Sigmoid colon (tissue), 7 donors: ENCODE results near the gene UBTD2. TPM values are rescaled to one million over a fixed set of nuclear protein-coding genes. Genes with fewer than 3 reads are reported as not detected.

Experiments used
- DNase-seq: peaks from one replicate; pipeline ENCODE4 v3.0.0-alpha.2; 2019
- H3K27ac ChIP-seq, 4 donors: fragments of 200-600 bp; sonication (generic); one replicate each; pipeline ENCODE4 v1.5.1; 2016 to 2019; ENCODE audit warnings: mild to moderate bottlenecking in 1 of 4
- H3K27me3 ChIP-seq, 3 donors: fragments of 200-600 bp; sonication (generic); one replicate each; pipeline ENCODE4 v1.5.1; 2019; ENCODE audit warnings: mild to moderate bottlenecking in 1 of 3
- H3K36me3 ChIP-seq, 4 donors: fragments of 200-600 bp; sonication (generic); one replicate each; pipeline ENCODE4 v1.5.1; 2016 to 2019
- H3K4me1 ChIP-seq, 4 donors: fragments of 200-600 bp; sonication (generic); one replicate each; pipeline ENCODE4 v1.5.1; 2017 to 2019
- H3K4me3 ChIP-seq, 4 donors: fragments of 200-600 bp; sonication (generic); one replicate each; pipeline ENCODE4 v1.5.1; 2017 to 2019; ENCODE audit warnings: mild to moderate bottlenecking in 2 of 4, moderate library complexity in 1 of 4
- H3K9me3 ChIP-seq, 4 donors: fragments of 200-600 bp in 3 of 4; sonication (generic) in 3 of 4; one replicate each; pipeline versions ENCODE4 v1.5.1 to v1.6.1; 2013 to 2019
- EP300 ChIP-seq, 4 donors: sonication (generic); formaldehyde crosslinking; IDR thresholded peaks; one replicate each; pipeline ENCODE4 v1.6.1; 2017; ENCODE audit warnings: antibody characterized with exemption in 4 of 4
- POLR2A ChIP-seq, 2 donors: fragments of 450-650 bp; IDR thresholded peaks; one replicate each; pipeline ENCODE4 v1.6.1; 2016; ENCODE audit warnings: antibody characterized with exemption in 2 of 2, mild to moderate bottlenecking in 2 of 2, moderate library complexity in 2 of 2
- POLR2AphosphoS5 ChIP-seq, 4 donors: sonication (generic); formaldehyde crosslinking; IDR thresholded peaks; one replicate each; pipeline ENCODE4 v1.6.1; 2017; ENCODE audit warnings: antibody characterized with exemption in 4 of 4
- WGBS, 2 donors: extraction: QIAGEN DNeasy Blood & Tissue Kit; methylation state at CpG; one replicate each; pipeline ENCODE4 v1.1.7; 2013; 5-methylcytosine and 5-hydroxymethylcytosine counted together
- intact Hi-C: fragments of 100-400 bp; cut with DNase I; formaldehyde crosslinking; loops from one replicate; pipeline ENCODE4 v1.15.1; 2023
- polyA plus RNA-seq, 3 donors: library from polyadenylated mRNA; stranded (reverse); fragments of 200-250 nt; gene quantifications; one replicate each; pipeline ENCODE4 v1.2.3, GENCODE V29; 2013
- total RNA-seq, 4 donors: library from RNA; depleted of rRNA; stranded (reverse); fragments of >200 nt; gene quantifications; one replicate each; pipeline ENCODE4 v1.1.0, GENCODE V29; 2016
- TF ChIP-seq, protein P1 (sequence below), 4 experiments: fragments of 450-650 bp in 3 of 4; fragments of 200-600 bp in 1 of 4; IDR thresholded peaks; one replicate each; pipeline ENCODE4 v1.5.1; 2016 to 2019; ENCODE audit warnings: antibody characterized with exemption in 4 of 4, mild to moderate bottlenecking in 3 of 4, moderate library complexity in 2 of 4
- donor health status: healthy with polysubstance abuse.
- donor health status: Bipolar disorder and iron deficiency.
- donor health status: healthy.

UBTD2 gene
- total and polyA plus RNA-seq, 7 donors = 12.1 to 22.1 (median 19.9) TPM

DNA sequence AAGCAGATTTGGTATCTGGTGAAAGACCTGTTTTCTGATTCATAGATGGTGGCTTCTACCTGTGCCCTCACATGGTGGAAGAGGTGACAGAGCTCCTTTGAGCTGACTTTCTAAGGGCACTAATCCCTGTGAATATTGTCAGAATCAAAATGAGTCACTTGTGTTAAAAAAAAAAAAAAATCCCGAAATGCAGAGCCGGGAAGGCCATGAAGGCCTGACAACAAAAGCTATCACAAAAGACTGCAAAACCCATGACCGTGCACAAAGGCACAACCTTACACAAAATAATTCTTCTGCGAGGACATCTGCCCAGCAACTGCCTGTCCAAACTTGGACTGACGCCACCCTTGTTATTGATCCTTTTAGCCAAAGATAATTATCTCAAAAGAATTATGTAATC, 19.6 kb upstream of the UBTD2 start:
- H3K9me3 ChIP-seq = peaks cover 0 to 1% (median 0%) of the 10 kb centered on the region in 4 donors
- H3K27ac ChIP-seq = no peak overlapping the region
- H3K4me3 ChIP-seq = no peak overlapping the region
- no peaks in the 10 kb centered on the region for H3K4me1 ChIP-seq
- WGBS, 2 donors = 81 to 85% methylated on average over 5 of the region's 5 CpGs
- DNase-seq = no peak
- H3K36me3 ChIP-seq = no peaks in the 10 kb centered on the region
- TF ChIP-seq POLR2AphosphoS5 (IDR thresholded peaks at IDR 0.05) (no peak), POLR2A (IDR thresholded peaks at IDR 0.05) (no peak), EP300 (IDR thresholded peaks at IDR 0.05) (no peak)
- TF ChIP-seq, protein P1, sequence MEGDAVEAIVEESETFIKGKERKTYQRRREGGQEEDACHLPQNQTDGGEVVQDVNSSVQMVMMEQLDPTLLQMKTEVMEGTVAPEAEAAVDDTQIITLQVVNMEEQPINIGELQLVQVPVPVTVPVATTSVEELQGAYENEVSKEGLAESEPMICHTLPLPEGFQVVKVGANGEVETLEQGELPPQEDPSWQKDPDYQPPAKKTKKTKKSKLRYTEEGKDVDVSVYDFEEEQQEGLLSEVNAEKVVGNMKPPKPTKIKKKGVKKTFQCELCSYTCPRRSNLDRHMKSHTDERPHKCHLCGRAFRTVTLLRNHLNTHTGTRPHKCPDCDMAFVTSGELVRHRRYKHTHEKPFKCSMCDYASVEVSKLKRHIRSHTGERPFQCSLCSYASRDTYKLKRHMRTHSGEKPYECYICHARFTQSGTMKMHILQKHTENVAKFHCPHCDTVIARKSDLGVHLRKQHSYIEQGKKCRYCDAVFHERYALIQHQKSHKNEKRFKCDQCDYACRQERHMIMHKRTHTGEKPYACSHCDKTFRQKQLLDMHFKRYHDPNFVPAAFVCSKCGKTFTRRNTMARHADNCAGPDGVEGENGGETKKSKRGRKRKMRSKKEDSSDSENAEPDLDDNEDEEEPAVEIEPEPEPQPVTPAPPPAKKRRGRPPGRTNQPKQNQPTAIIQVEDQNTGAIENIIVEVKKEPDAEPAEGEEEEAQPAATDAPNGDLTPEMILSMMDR (IDR thresholded peaks at IDR 0.05) = no peak
- H3K27me3 ChIP-seq = no peaks in the 10 kb centered on the region
- intact Hi-C loops = no loop called here

DNA sequence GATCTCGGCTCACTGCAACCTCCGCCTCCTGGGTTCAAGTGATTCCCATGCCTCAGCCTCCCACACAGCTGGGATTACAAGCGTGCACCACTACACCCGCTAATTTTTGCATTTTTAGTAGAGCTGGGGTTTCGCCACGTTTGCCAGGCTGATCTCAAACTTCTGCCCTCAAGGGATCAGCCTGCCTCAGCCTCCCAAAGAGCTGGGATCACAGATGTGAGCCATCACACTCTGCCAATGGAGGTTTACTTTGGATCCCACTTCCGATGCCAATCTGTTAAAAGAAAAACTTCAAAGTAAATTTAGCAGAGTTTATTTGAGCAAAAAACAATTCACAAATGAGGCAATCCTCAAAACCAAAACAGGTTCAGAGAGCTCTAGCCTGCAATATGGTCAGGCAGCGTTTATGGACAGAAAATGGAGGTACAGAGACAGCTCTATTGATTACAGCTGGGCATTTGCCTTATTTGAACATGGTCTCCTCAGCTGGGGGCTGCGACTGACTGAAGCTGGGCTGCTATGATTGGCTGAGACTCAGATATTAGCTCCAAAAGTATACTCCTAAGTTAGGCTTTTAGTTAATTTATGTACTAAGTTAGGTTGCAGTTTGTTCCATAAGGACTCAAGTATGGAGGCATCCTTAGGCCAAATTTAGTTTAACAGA, 18.6 kb upstream of the UBTD2 start:
- no peaks in the 10 kb centered on the region for H3K27me3 ChIP-seq
- no peaks in the 10 kb centered on the region for H3K36me3 ChIP-seq
- no peak overlapping the region for H3K4me3 ChIP-seq
- intact Hi-C loops = no loop called here
- WGBS, 2 donors = 79 to 85% methylated on average over 9 of the region's 9 CpGs
- H3K4me1 ChIP-seq = no peaks in the 10 kb centered on the region
- no peak for DNase-seq
- peaks cover 0 to 1% (median 0%) of the 10 kb centered on the region in 4 donors for H3K9me3 ChIP-seq
- no peak for TF ChIP-seq POLR2A (IDR thresholded peaks at IDR 0.05)
- no peak for TF ChIP-seq POLR2AphosphoS5 (IDR thresholded peaks at IDR 0.05)
- TF ChIP-seq, protein P1 (IDR thresholded peaks at IDR 0.05) = no peak
- no peak for TF ChIP-seq EP300 (IDR thresholded peaks at IDR 0.05)
- no peak overlapping the region for H3K27ac ChIP-seq

DNA sequence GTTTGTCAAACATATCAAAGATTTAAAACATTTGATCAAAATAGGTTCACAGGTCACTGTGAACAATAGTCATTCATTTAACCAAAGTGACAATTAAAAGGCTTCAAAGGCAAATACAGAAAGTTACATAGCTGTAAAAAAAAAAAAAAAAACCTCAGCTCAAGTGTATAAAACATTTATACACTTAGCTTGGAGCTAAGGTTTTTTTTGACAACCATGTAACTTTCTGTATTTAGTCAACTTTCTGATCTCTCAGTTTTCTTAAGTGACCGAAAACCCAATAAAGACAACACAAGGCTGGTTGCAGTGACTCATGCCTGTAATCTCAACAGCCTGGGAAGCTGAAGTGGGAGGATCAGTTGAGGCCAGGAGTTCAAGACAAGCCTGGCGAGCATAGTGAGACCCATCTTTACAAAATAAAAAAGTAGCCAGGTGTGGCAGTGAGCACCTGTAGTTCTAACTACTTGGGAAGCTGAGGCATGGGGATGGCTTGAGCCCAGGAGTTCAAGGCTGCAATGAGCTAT, 16.4 kb upstream of the UBTD2 start:
- Histone ChIP-seq H3K4me1 (no peaks in the 10 kb centered on the region), H3K9me3 (no peaks in the 10 kb centered on the region), H3K27me3 (no peaks in the 10 kb centered on the region), H3K4me3 (no peak overlapping the region), H3K27ac (no peak overlapping the region), H3K36me3 (no peaks in the 10 kb centered on the region)
- intact Hi-C loops = no loop called here
- DNase-seq = no peak
- TF ChIP-seq POLR2AphosphoS5 (IDR thresholded peaks at IDR 0.05) = no peak
- TF ChIP-seq EP300 (IDR thresholded peaks at IDR 0.05) = no peak
- TF ChIP-seq POLR2A (IDR thresholded peaks at IDR 0.05) = no peak
- TF ChIP-seq, protein P1 (IDR thresholded peaks at IDR 0.05) = no peak
- 13 to 60% methylated on average over 2 of the region's 2 CpGs for WGBS, 2 donors

DNA sequence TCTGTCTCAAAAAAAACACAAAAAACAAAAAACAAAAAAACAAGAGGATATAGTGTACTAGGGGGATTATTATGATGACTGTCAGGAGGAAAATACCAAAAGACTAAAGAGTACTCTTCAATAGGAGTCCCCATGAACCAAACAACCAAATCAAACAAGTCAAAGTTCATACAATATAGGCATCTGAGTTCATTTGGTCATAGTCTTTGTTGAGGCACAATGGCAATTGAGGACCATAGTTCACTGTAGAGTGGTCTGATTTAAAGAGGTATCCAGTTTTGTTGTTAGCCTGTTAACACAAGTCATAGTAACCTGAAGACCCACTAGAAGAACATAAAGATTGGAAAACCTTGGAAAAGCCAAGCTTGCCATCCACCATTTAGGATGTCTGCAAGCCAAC, 11.3 kb upstream of the UBTD2 start:
- intact Hi-C loops = no loop called here
- H3K9me3 ChIP-seq = no peaks in the 10 kb centered on the region
- no peaks in the 10 kb centered on the region for H3K27me3 ChIP-seq
- TF ChIP-seq EP300 (IDR thresholded peaks at IDR 0.05) (no peak), POLR2A (IDR thresholded peaks at IDR 0.05) (no peak), POLR2AphosphoS5 (IDR thresholded peaks at IDR 0.05) (no peak)
- TF ChIP-seq, protein P1 (IDR thresholded peaks at IDR 0.05) = no peak
- no peak overlapping the region for H3K27ac ChIP-seq
- no peak for DNase-seq
- no peaks in the 10 kb centered on the region for H3K36me3 ChIP-seq
- no peak overlapping the region for H3K4me3 ChIP-seq
- H3K4me1 ChIP-seq = peaks cover 0 to 6% (median 1%) of the 10 kb centered on the region in 4 donors
